HFFc6 (cell line): ENCODE data around the gene PTPRE. TPM values are rescaled to one million over a fixed set of nuclear protein-coding genes. Genes with fewer than 3 reads are reported as not detected.

Experiments used
- DNase-seq: peaks from one replicate; pipeline ENCODE4 v3.0.0-alpha.2; 2018
- H3K27ac Mint-ChIP-seq: 2 replicates; pipeline ENCODE4 v1.8.0; 2020; ENCODE audit warnings: mild to moderate bottlenecking, mixed read lengths
- H3K27me3 Mint-ChIP-seq: 2 replicates; pipeline ENCODE4 v1.8.0; 2021; ENCODE audit warnings: mild to moderate bottlenecking, moderate library complexity, mixed read lengths; ENCODE audit not compliant: insufficient read depth
- H3K36me3 Mint-ChIP-seq: 2 replicates; pipeline ENCODE4 v1.8.0; 2021; ENCODE audit warnings: low read depth, mixed read lengths
- H3K4me1 Mint-ChIP-seq: 2 replicates; pipeline ENCODE4 v1.8.0; 2020; ENCODE audit warnings: low read depth, mixed read lengths
- H3K4me3 Mint-ChIP-seq: 2 replicates; pipeline ENCODE4 v1.8.0; 2020; ENCODE audit warnings: mild to moderate bottlenecking, moderate library complexity, mixed read lengths
- H3K9me3 Mint-ChIP-seq: 2 replicates; pipeline ENCODE4 v1.8.0; 2020; ENCODE audit warnings: mild to moderate bottlenecking, mixed read lengths
- CTCF ChIP-seq: fragments of 200-600 bp; sonication (generic); IDR thresholded peaks from 2 replicates; pipeline ENCODE4 v1.5.0; 2021; ENCODE audit warnings: antibody characterized with exemption, mild to moderate bottlenecking
- total RNA-seq, 6 experiments: library from RNA; stranded (reverse); fragmentation: NEBNext Ultra II Directional; extraction: Animal tissue kit (Norgen Biotek cat#: 25700); gene quantifications; 2 replicates in 1 of 6; 3 replicates in 5 of 6; pipeline ENCODE4 v1.2.3, GENCODE V29; 2021

The PTPRE gene
- total RNA-seq, 6 experiments from 2014 or later: 0.14 to 0.37 (median 0.15) TPM; not detected in 3

- Mint-ChIP-seq H3K27me3 (no peaks in the 10 kb centered on the region; the same call in 1 of the 2 replicates), H3K4me1 (no peaks in the 10 kb centered on the region), H3K4me3 (no peak overlapping the region), H3K27ac (no peak overlapping the region), H3K9me3 (peaks cover 40% of the 10 kb centered on the region), H3K36me3 (no peaks in the 10 kb centered on the region)
- no peak for DNase-seq
- no peak for TF ChIP-seq CTCF
Observed at GRCh38 chr10:127869329-127869728, 37.6 kb upstream of the PTPRE start.

- Mint-ChIP-seq H3K4me1 (no peaks in the 10 kb centered on the region), H3K27ac (no peak overlapping the region), H3K36me3 (no peaks in the 10 kb centered on the region), H3K9me3 (peaks cover 34% of the 10 kb centered on the region), H3K4me3 (no peak overlapping the region), H3K27me3 (no peaks in the 10 kb centered on the region; the same call in none of the 2 replicates)
- no peak for DNase-seq
- no peak for TF ChIP-seq CTCF
Observed at GRCh38 chr10:127871631-127872010, 35.3 kb upstream of the PTPRE start.

GRCh38 chr10:127872011-127872761, 34.7 kb upstream of the PTPRE start:
- Mint-ChIP-seq H3K36me3 (no peaks in the 10 kb centered on the region), H3K9me3 (peaks cover 38% of the 10 kb centered on the region), H3K27ac (no peak overlapping the region), H3K27me3 (no peaks in the 10 kb centered on the region; the same call in none of the 2 replicates), H3K4me3 (no peak overlapping the region), H3K4me1 (no peaks in the 10 kb centered on the region)
- no peak for DNase-seq
- no peak for TF ChIP-seq CTCF

GRCh38 chr10:127872871-127873600, 33.9 kb upstream of the PTPRE start:
- no peak overlapping the region for H3K27ac Mint-ChIP-seq
- no peak for DNase-seq
- TF ChIP-seq CTCF: no peak
- H3K4me3 Mint-ChIP-seq: no peak overlapping the region
- no peaks in the 10 kb centered on the region; the same call in none of the 2 replicates for H3K27me3 Mint-ChIP-seq
- H3K9me3 Mint-ChIP-seq: peaks cover 43% of the 10 kb centered on the region
- H3K4me1 Mint-ChIP-seq: no peaks in the 10 kb centered on the region
- H3K36me3 Mint-ChIP-seq: no peaks in the 10 kb centered on the region

GRCh38 chr10:127873901-127874470, 32.9 kb upstream of the PTPRE start:
- Mint-ChIP-seq H3K4me3 (no peak overlapping the region), H3K9me3 (peaks cover 45% of the 10 kb centered on the region), H3K36me3 (no peaks in the 10 kb centered on the region), H3K27me3 (no peaks in the 10 kb centered on the region; the same call in none of the 2 replicates), H3K27ac (no peak overlapping the region), H3K4me1 (no peaks in the 10 kb centered on the region)
- no peak for DNase-seq
- TF ChIP-seq CTCF: no peak
